GM12878 (cell line): ENCODE measurements around the gene ZNF385A. TPM values are rescaled to one million over a fixed set of nuclear protein-coding genes. Genes with fewer than 3 reads are reported as not detected.

Experiments used
- ATAC-seq: fragments of 200-7000 bp; cut with Tn5 transposase; 3 replicates; pipeline ENCODE4 v1.9.1; 2020; ENCODE audit warnings: mild to moderate bottlenecking, moderate library complexity
- BruUV-seq: library from RNA; stranded (reverse); fragments of 400-500 nt; replicated peaks from 2 replicates; lab custom pipeline; 2021; lab: Mats Ljungman, UMichigan
- CTCF ChIA-PET: fragments of 300-600 bp; sonication (Branson Sonifier 250); formaldehyde crosslinking; extraction: SDS; loops from one replicate; lab custom pipeline; 2021; ENCODE audit warnings: inconsistent platforms; lab: Yijun Ruan, JAX
- POLR2A ChIA-PET: fragments of 350-600 bp; formaldehyde crosslinking; extraction: SDS; loops from one replicate; lab custom pipeline; 2021; ENCODE audit warnings: inconsistent platforms; lab: Charles Lee
- RAD21 ChIA-PET: fragments of 300-600 bp; sonication (Branson Sonifier 250); formaldehyde crosslinking; loops from one replicate; lab custom pipeline; 2023; ENCODE audit warnings: antibody characterized with exemption; ENCODE audit not compliant: unreplicated experiment; lab: Charles Lee
- SMC1A ChIA-PET: fragments of 300-600 bp; sonication (Branson Sonifier 250); formaldehyde crosslinking; loops from one replicate; lab custom pipeline; 2023; ENCODE audit not compliant: unreplicated experiment, uncharacterized antibody; lab: Charles Lee
- DNase-seq: peaks from one replicate; pipeline ENCODE4 v3.0.0-alpha.2; 2011; ENCODE audit warnings: low read depth, low spot score
- FAIRE-seq: peaks from 3 replicates; lab custom pipeline; 2011; peaks lifted over from hg19 to GRCh38; lab: Jason Lieb, UNC
- H2AFZ ChIP-seq: 2 replicates; pipeline ENCODE4 v1.6.0; 2011; ENCODE audit warnings: low read depth, low read length, control low read depth; ENCODE audit not compliant: control insufficient read depth
- H3K27ac ChIP-seq: 2 replicates; pipeline ENCODE4 v1.5.1; 2011; ENCODE audit warnings: control low read depth; ENCODE audit not compliant: control insufficient read depth, insufficient read depth
- H3K27me3 ChIP-seq, 2 experiments: replicated peaks in 1 of 2; 2 replicates each; pipeline versions ENCODE4 v1.6.0 to v1.6.1; 2011; ENCODE audit warnings: low read length in 1 of 2; ENCODE audit not compliant: control insufficient read depth in 2 of 2, insufficient read depth in 2 of 2
- H3K36me3 ChIP-seq, 2 experiments: 2 replicates each; pipeline ENCODE4 v1.5.1; 2011; ENCODE audit warnings: low read length in 1 of 2; ENCODE audit not compliant: control insufficient read depth in 2 of 2, insufficient read depth in 2 of 2
- H3K4me1 ChIP-seq: 2 replicates; pipeline ENCODE4 v1.6.1; 2011; ENCODE audit warnings: mild to moderate bottlenecking, low read length, moderate library complexity, mixed read lengths; ENCODE audit not compliant: control insufficient read depth, insufficient read depth
- H3K4me2 ChIP-seq: 2 replicates; pipeline ENCODE4 v1.6.0; 2011; ENCODE audit warnings: control low read depth; ENCODE audit not compliant: control insufficient read depth, insufficient read depth
- H3K4me3 ChIP-seq: fragments of 200-600 bp; sonication (generic); 2 replicates; pipeline ENCODE4 v1.5.1; 2016
- H3K79me2 ChIP-seq: 2 replicates; pipeline ENCODE4 v1.6.0; 2011; ENCODE audit warnings: low read length; ENCODE audit not compliant: control insufficient read depth, insufficient read depth
- H3K9ac ChIP-seq: 2 replicates; pipeline ENCODE4 v1.8.0; 2011; ENCODE audit warnings: low read length, control low read depth, mixed read lengths; ENCODE audit not compliant: control insufficient read depth, insufficient read depth
- H3K9me3 ChIP-seq: replicated peaks from 3 replicates; pipeline ENCODE4 v1.5.1; 2011; ENCODE audit warnings: mild to moderate bottlenecking, low read length; ENCODE audit not compliant: control insufficient read depth, insufficient read depth
- H4K20me1 ChIP-seq: 2 replicates; pipeline ENCODE4 v1.6.0; 2011; ENCODE audit not compliant: control insufficient read depth, insufficient read depth
- GABPA ChIP-seq: IDR thresholded peaks from 2 replicates; pipeline ENCODE4 v1.6.1; 2014; ENCODE audit warnings: antibody characterized with exemption, low read depth, mild to moderate bottlenecking, inconsistent platforms
- GATAD2B ChIP-seq: fragments of 450-650 bp; conservative IDR thresholded peaks from 2 replicates; pipeline ENCODE4 v1.6.1; 2017; ENCODE audit warnings: low read depth, mild to moderate bottlenecking, moderate library complexity
- MEF2A ChIP-seq: IDR thresholded peaks from 2 replicates; pipeline ENCODE4 v1.6.1; 2011; ENCODE audit warnings: low read depth, mild to moderate bottlenecking, low read length, moderate library complexity; ENCODE audit not compliant: insufficient read depth
- MEF2B ChIP-seq: fragments of 450-650 bp; IDR thresholded peaks from 2 replicates; pipeline ENCODE4 v1.6.1; 2018; ENCODE audit warnings: mild to moderate bottlenecking, moderate library complexity; ENCODE audit not compliant: partially characterized antibody, poor library complexity, severe bottlenecking
- MTA3 ChIP-seq: IDR thresholded peaks from 2 replicates; pipeline ENCODE4 v1.6.1; 2012; ENCODE audit warnings: low read length, inconsistent platforms, borderline replicate concordance
- NR2C2 ChIP-seq: IDR thresholded peaks from 2 replicates; pipeline ENCODE4 v1.6.1; 2011; ENCODE audit warnings: borderline replicate concordance, low read depth; ENCODE audit not compliant: control insufficient read depth, insufficient read length
- SREBF2 ChIP-seq: IDR thresholded peaks from 2 replicates; pipeline ENCODE4 v1.6.1; 2012; ENCODE audit warnings: mild to moderate bottlenecking, low read length
- SRF ChIP-seq, 2 experiments: IDR thresholded peaks; 2 replicates each; pipeline ENCODE4 v1.6.1; 2011; ENCODE audit warnings: low read depth in 2 of 2, low read length in 2 of 2, mild to moderate bottlenecking in 1 of 2, moderate library complexity in 1 of 2
- TCF12 ChIP-seq: IDR thresholded peaks from 2 replicates; pipeline ENCODE4 v1.6.1; 2011; ENCODE audit warnings: low read depth, mild to moderate bottlenecking, low read length
- TCF3 ChIP-seq: IDR thresholded peaks from 2 replicates; pipeline ENCODE4 v1.6.1; 2012; ENCODE audit warnings: low read depth, mild to moderate bottlenecking, low read length, borderline replicate concordance; ENCODE audit not compliant: insufficient read depth
- YBX1 ChIP-seq: fragments of 450-650 bp; IDR thresholded peaks from 2 replicates; pipeline ENCODE4 v1.6.1; 2016; ENCODE audit warnings: antibody characterized with exemption
- ZZZ3 ChIP-seq: IDR thresholded peaks from 2 replicates; pipeline ENCODE4 v1.6.1; 2011; ENCODE audit warnings: low read depth; ENCODE audit not compliant: control insufficient read depth, insufficient read length
- WGBS: methylation state at CpG from one replicate; pipeline ENCODE4 v1.1.6; 2016; ENCODE audit warnings: low lambda C conversion rate; ENCODE audit not compliant: insufficient replicate concordance, insufficient coverage; ENCODE audit errors: missing lambda C conversion rate; 5-methylcytosine and 5-hydroxymethylcytosine counted together
- in situ Hi-C: fragments of 300-500 bp; cut with MboI; formaldehyde crosslinking; loops from 9 replicates; pipeline ENCODE4 v1.14.3; 2018; ENCODE audit warnings: mixed read lengths
- intact Hi-C: fragments of 100-400 bp; cut with micrococcal nuclease; formaldehyde crosslinking; loops from one replicate; pipeline ENCODE4 v1.14.2; 2022; ENCODE audit not compliant: unreplicated experiment
- polyA plus RNA-seq, 11 experiments: library from polyadenylated mRNA; depleted of rRNA in 4 of 11; unstranded in 6 of 11; stranded (reverse) in 5 of 11; fragments of >200 nt; fragmentation: Nextera tagmentation in 4 of 11; fragmentation: Illumina TruSeq in 1 of 11; extraction: Ambion mirVana in 4 of 11; extraction: Trizol in 1 of 11; gene quantifications; 1 replicate in 1 of 11; 2 replicates in 10 of 11; pipeline versions ENCODE4 v1.2.1 to v1.2.3, GENCODE V29; 2011 to 2016; ENCODE audit warnings: inconsistent platforms in 2 of 11, missing spikeins in 2 of 11, low read depth in 1 of 11
- total RNA-seq, 4 experiments: library from RNA; depleted of rRNA in 3 of 4; stranded (reverse); fragments of >200 nt in 3 of 4; fragmentation: Illumina TruSeq in 1 of 4; extraction: Trizol in 1 of 4; gene quantifications; 2 replicates each; pipeline versions ENCODE4 v1.2.1 to v1.2.3, GENCODE V29; 2013 to 2021
- TF ChIP-seq, protein P1 (sequence below): IDR thresholded peaks from 2 replicates; pipeline ENCODE4 v1.6.1; 2011; ENCODE audit warnings: low read depth, mild to moderate bottlenecking, low read length, moderate library complexity, borderline replicate concordance; ENCODE audit errors: extremely low read depth
- TF ChIP-seq, protein P2 (sequence below): fragments of 450-650 bp; IDR thresholded peaks from 2 replicates; pipeline ENCODE4 v1.6.1; 2017; ENCODE audit warnings: mild to moderate bottlenecking, moderate library complexity
- TF ChIP-seq, protein P3 (sequence below): IDR thresholded peaks from 2 replicates; pipeline ENCODE4 v1.6.1; 2011; ENCODE audit warnings: borderline replicate concordance, low read depth, mild to moderate bottlenecking, moderate library complexity, mixed read lengths, low read length; ENCODE audit not compliant: insufficient read depth; ENCODE audit errors: extremely low read length

ZNF385A gene
- total and polyA plus RNA-seq, 10 of the 15 experiments (the other 5 are each of a cell fraction or from before 2014, with no cell fraction given): 0.26 to 26.1 (median 4.9) TPM

- SMC1A ChIA-PET: interaction anchor here (1.2 to 1.6 kb wide), 3 partner anchors 12 to 156 kb away, joined by 3 to 6 read pairs (median 5); partner anchors contain the start of gene ZNF385A
These were observed 12.3 kb downstream of the ZNF385A start for GRCh38 chr12:54372113-54372806.

More at GRCh38 chr12:54372113-54372806, 12.3 kb downstream of the ZNF385A start:
- H3K9ac ChIP-seq: no peak overlapping the region; the same call in 1 of the 2 replicates
- no peaks in the 10 kb centered on the region for H3K27me3 ChIP-seq
- in situ Hi-C loops (no loop called here), intact Hi-C loops (loop anchor here (10.0 kb wide), 1 partner anchor 367 kb away; the partner anchor contains the start of genes HOXC8 and HOXC9)
- H4K20me1 ChIP-seq: no peaks in the 10 kb centered on the region
- H3K4me3 ChIP-seq: no peak overlapping the region
- CTCF ChIA-PET: interaction anchor here (0.6 to 3.0 kb wide), 14 partner anchors 9 to 164 kb away, joined by 3 to 17 read pairs (median 4); no protein-coding TSS in a partner anchor
- no peak overlapping the region for H2AFZ ChIP-seq
- no peak for ATAC-seq
- no peak for DNase-seq
- no TSS peak for BruUV-seq
- no peaks in the 10 kb centered on the region for H3K9me3 ChIP-seq
- H3K79me2 ChIP-seq: no peaks in the 10 kb centered on the region
- no peak for TF ChIP-seq TCF12
- TF ChIP-seq, protein P1, sequence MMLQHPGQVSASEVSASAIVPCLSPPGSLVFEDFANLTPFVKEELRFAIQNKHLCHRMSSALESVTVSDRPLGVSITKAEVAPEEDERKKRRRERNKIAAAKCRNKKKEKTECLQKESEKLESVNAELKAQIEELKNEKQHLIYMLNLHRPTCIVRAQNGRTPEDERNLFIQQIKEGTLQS: no peak
- TF ChIP-seq MTA3: no peak
- TF ChIP-seq GABPA: no peak
- TF ChIP-seq YBX1: no peak
- TF ChIP-seq SRF (IDR thresholded peaks at IDR 0.05; ENCODE audit: low read depth in 2 of 2, low read length in 2 of 2): no peak
- TF ChIP-seq GATAD2B: no peak
- TF ChIP-seq, protein P2, sequence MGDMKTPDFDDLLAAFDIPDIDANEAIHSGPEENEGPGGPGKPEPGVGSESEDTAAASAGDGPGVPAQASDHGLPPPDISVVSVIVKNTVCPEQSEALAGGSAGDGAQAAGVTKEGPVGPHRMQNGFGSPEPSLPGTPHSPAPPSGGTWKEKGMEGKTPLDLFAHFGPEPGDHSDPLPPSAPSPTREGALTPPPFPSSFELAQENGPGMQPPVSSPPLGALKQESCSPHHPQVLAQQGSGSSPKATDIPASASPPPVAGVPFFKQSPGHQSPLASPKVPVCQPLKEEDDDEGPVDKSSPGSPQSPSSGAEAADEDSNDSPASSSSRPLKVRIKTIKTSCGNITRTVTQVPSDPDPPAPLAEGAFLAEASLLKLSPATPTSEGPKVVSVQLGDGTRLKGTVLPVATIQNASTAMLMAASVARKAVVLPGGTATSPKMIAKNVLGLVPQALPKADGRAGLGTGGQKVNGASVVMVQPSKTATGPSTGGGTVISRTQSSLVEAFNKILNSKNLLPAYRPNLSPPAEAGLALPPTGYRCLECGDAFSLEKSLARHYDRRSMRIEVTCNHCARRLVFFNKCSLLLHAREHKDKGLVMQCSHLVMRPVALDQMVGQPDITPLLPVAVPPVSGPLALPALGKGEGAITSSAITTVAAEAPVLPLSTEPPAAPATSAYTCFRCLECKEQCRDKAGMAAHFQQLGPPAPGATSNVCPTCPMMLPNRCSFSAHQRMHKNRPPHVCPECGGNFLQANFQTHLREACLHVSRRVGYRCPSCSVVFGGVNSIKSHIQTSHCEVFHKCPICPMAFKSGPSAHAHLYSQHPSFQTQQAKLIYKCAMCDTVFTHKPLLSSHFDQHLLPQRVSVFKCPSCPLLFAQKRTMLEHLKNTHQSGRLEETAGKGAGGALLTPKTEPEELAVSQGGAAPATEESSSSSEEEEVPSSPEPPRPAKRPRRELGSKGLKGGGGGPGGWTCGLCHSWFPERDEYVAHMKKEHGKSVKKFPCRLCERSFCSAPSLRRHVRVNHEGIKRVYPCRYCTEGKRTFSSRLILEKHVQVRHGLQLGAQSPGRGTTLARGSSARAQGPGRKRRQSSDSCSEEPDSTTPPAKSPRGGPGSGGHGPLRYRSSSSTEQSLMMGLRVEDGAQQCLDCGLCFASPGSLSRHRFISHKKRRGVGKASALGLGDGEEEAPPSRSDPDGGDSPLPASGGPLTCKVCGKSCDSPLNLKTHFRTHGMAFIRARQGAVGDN: no peak
- TF ChIP-seq ZZZ3: no peak
- no peak for TF ChIP-seq MEF2A
- TF ChIP-seq SREBF2: no peak
- TF ChIP-seq MEF2B: no peak
- no peak for TF ChIP-seq TCF3
- TF ChIP-seq, protein P3, sequence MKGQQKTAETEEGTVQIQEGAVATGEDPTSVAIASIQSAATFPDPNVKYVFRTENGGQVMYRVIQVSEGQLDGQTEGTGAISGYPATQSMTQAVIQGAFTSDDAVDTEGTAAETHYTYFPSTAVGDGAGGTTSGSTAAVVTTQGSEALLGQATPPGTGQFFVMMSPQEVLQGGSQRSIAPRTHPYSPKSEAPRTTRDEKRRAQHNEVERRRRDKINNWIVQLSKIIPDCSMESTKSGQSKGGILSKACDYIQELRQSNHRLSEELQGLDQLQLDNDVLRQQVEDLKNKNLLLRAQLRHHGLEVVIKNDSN: no peak
- TF ChIP-seq NR2C2: no peak
- no peak overlapping the region for H3K4me2 ChIP-seq
- no peak overlapping the region for H3K27ac ChIP-seq
- no peaks in the 10 kb centered on the region for H3K36me3 ChIP-seq
- FAIRE-seq: no peak
- peaks cover 15% of the 10 kb centered on the region for H3K4me1 ChIP-seq
- RAD21 ChIA-PET: interaction anchor here (0.5 to 1.5 kb wide), 5 partner anchors 27 to 156 kb away, joined by 3 to 4 read pairs (median 3); partner anchors contain the start of gene COPZ1
- WGBS: 54% methylated on average over 8 of the region's 8 CpGs
- POLR2A ChIA-PET: interaction anchor here (0.8 to 1.4 kb wide), 3 partner anchors 9 to 79 kb away, joined by 3 to 4 read pairs (median 3); no protein-coding TSS in a partner anchor
